ENCODE data around the gene FBXW8.

- TF ChIP-seq CSRNP3 (CRISPR knock-in tag; IDR thresholded peaks at IDR 0.05) (no peak), ESRRG (CRISPR knock-in tag; IDR thresholded peaks at IDR 0.05) (no peak), ZFP3 (CRISPR knock-in tag; IDR thresholded peaks at IDR 0.05) (no peak), ZC3H10 (CRISPR knock-in tag; IDR thresholded peaks at IDR 0.05) (no peak), ZNF70 (CRISPR knock-in tag; IDR thresholded peaks at IDR 0.05) (no peak), PPARA (CRISPR knock-in tag; IDR thresholded peaks at IDR 0.05; ENCODE audit: borderline replicate concordance) (no peak), GLIS3 (CRISPR knock-in tag; IDR thresholded peaks at IDR 0.05) (no peak), PATZ1 (CRISPR knock-in tag; IDR thresholded peaks at IDR 0.05; ENCODE audit: borderline replicate concordance) (no peak), BACH2 (CRISPR knock-in tag; IDR thresholded peaks at IDR 0.05; ENCODE audit: borderline replicate concordance) (no peak), ZFP30 (CRISPR knock-in tag; IDR thresholded peaks at IDR 0.05) (no peak), ARNTL (CRISPR knock-in tag; IDR thresholded peaks at IDR 0.05; ENCODE audit: borderline replicate concordance, low read depth) (no peak)
Measured at GRCh38 chr12:116919706-116920485, 9.1 kb downstream of the FBXW8 start.
